Neural progenitor cell (in vitro differentiated cells): ENCODE measurements around the gene KIF1B. TPM values are rescaled to one million over a fixed set of nuclear protein-coding genes. Genes with fewer than 3 reads are reported as not detected.

ENCODE experiments used
- DNase-seq: peaks from one replicate; pipeline ENCODE4 v3.0.0-alpha.2; 2016; ENCODE audit warnings: low spot score
- H2AFZ ChIP-seq: fragments of 200-600 bp; sonication (generic); replicated peaks from 2 replicates; pipeline ENCODE4 v1.6.1; 2016; ENCODE audit warnings: antibody characterized with exemption
- H3F3A ChIP-seq: fragments of 200-600 bp; sonication (generic); 2 replicates; pipeline ENCODE4 v1.6.1; 2016; ENCODE audit warnings: antibody characterized with exemption, low read depth
- H3K27ac ChIP-seq: fragments of 200-600 bp; sonication (generic); 2 replicates; pipeline ENCODE4 v1.5.1; 2016; ENCODE audit warnings: mild to moderate bottlenecking
- H3K27me3 ChIP-seq: fragments of 200-600 bp; sonication (generic); 2 replicates; pipeline ENCODE4 v1.6.1; 2016; ENCODE audit warnings: mild to moderate bottlenecking, moderate library complexity
- H3K36me3 ChIP-seq: fragments of 200-600 bp; sonication (generic); 2 replicates; pipeline ENCODE4 v1.5.1; 2016
- H3K4me1 ChIP-seq: fragments of 200-600 bp; sonication (generic); 2 replicates; pipeline ENCODE4 v1.6.1; 2016; ENCODE audit warnings: mixed run types
- H3K4me2 ChIP-seq: fragments of 200-600 bp; sonication (generic); 2 replicates; pipeline ENCODE4 v1.6.1; 2016
- H3K4me3 ChIP-seq: fragments of 200-600 bp; sonication (generic); 2 replicates; pipeline ENCODE4 v1.5.1; 2016
- H3K79me2 ChIP-seq: fragments of 200-600 bp; sonication (generic); 2 replicates; pipeline ENCODE4 v1.6.1; 2016; ENCODE audit warnings: low read depth
- H3K9ac ChIP-seq: fragments of 200-600 bp; sonication (generic); 2 replicates; pipeline ENCODE4 v1.6.1; 2016
- H3K9me3 ChIP-seq: fragments of 200-600 bp; sonication (generic); 2 replicates; pipeline ENCODE4 v1.5.1; 2016; ENCODE audit warnings: low read depth
- H4K20me1 ChIP-seq: fragments of 200-600 bp; sonication (generic); 2 replicates; pipeline ENCODE4 v1.6.1; 2016; ENCODE audit warnings: low read depth
- H3K27ac Mint-ChIP-seq: 3 replicates; pipeline ENCODE4 v1.8.0; 2021; ENCODE audit warnings: mixed read lengths
- H3K27me3 Mint-ChIP-seq: 2 replicates; pipeline ENCODE4 v1.8.0; 2022; ENCODE audit warnings: low read depth, mild to moderate bottlenecking, inconsistent platforms, moderate library complexity, mixed read lengths; ENCODE audit not compliant: insufficient read depth
- H3K36me3 Mint-ChIP-seq: 3 replicates; pipeline ENCODE4 v1.8.0; 2021; ENCODE audit warnings: mixed read lengths
- H3K4me1 Mint-ChIP-seq: 3 replicates; pipeline ENCODE4 v1.8.0; 2021; ENCODE audit warnings: mixed read lengths
- H3K4me3 Mint-ChIP-seq: 3 replicates; pipeline ENCODE4 v1.8.0; 2021; ENCODE audit warnings: mild to moderate bottlenecking, moderate library complexity, mixed read lengths
- H3K9me3 Mint-ChIP-seq: 3 replicates; pipeline ENCODE4 v1.8.0; 2020; ENCODE audit warnings: mixed read lengths
- EZH2 ChIP-seq: fragments of 200-600 bp; sonication (generic); IDR thresholded peaks from 2 replicates; pipeline ENCODE4 v1.6.1; 2017; ENCODE audit warnings: antibody characterized with exemption, mild to moderate bottlenecking, moderate library complexity
- EZH2phosphoT487 ChIP-seq: fragments of 200-600 bp; sonication (generic); IDR thresholded peaks from 2 replicates; pipeline ENCODE4 v1.6.1; 2017; ENCODE audit warnings: antibody characterized with exemption
- total RNA-seq: library from RNA; depleted of rRNA; stranded (reverse); fragments of >200 nt; gene quantifications from 2 replicates; pipeline ENCODE4 v1.2.3, GENCODE V29; 2015; ENCODE audit warnings: low replicate concordance
- TF ChIP-seq, protein P1 (sequence below): fragments of 200-600 bp; sonication (generic); IDR thresholded peaks from 2 replicates; pipeline ENCODE4 v1.5.1; 2017; ENCODE audit warnings: antibody characterized with exemption, mild to moderate bottlenecking

The KIF1B gene
- total RNA-seq, 1 donor from 2014 or later, result 52.0 TPM

DNA sequence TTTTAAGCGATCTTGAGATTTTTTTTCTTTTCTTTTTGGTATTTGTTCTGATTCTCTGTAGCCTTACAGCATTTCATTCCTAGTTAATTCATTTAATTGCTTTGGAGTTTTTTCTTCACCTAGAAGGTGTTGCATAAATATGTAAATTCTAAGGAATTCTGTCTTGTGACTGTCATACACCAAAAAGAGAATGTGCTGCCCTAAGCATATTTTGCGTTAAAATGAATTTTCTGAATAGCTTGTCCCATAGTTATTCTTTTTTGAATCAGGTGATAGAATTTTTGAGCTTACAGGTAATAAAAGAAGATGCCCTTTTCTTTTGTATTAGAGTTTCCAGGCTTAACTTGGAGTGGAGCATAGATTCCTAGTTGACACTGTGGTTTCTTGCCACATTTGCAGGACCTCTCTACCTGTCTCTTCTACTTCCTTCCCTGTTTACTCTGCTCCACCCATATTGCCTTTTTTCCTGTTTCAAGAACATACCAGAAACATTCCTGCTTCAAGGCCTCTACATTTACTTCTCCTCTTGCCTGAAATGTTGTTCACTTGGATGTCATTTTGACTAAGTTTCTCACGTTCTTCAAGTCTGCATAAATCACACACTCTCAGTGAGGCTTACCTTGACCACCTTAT is 53.2 kb downstream of the KIF1B start:
- no peaks in the 10 kb centered on the region for H3K4me1 ChIP-seq
- H3K27ac ChIP-seq, result no peak overlapping the region
- peaks cover 34% of the 10 kb centered on the region for H3K36me3 Mint-ChIP-seq
- no peak for DNase-seq
- H2AFZ ChIP-seq, result no peak overlapping the region
- no peaks in the 10 kb centered on the region for H3K4me1 Mint-ChIP-seq
- no peaks in the 10 kb centered on the region for H3K9me3 Mint-ChIP-seq
- H3K27me3 ChIP-seq, result no peaks in the 10 kb centered on the region
- no peak overlapping the region for H3K4me3 ChIP-seq
- H3K27ac Mint-ChIP-seq, result no peak overlapping the region
- no peak overlapping the region for H3K9ac ChIP-seq
- no peaks in the 10 kb centered on the region for H3K9me3 ChIP-seq
- no peak overlapping the region for H3K4me2 ChIP-seq
- H3K79me2 ChIP-seq, result peaks cover 5% of the 10 kb centered on the region
- peaks cover 3% of the 10 kb centered on the region for H4K20me1 ChIP-seq
- TF ChIP-seq EZH2 (no peak), EZH2phosphoT487 (no peak)
- TF ChIP-seq, protein P1, sequence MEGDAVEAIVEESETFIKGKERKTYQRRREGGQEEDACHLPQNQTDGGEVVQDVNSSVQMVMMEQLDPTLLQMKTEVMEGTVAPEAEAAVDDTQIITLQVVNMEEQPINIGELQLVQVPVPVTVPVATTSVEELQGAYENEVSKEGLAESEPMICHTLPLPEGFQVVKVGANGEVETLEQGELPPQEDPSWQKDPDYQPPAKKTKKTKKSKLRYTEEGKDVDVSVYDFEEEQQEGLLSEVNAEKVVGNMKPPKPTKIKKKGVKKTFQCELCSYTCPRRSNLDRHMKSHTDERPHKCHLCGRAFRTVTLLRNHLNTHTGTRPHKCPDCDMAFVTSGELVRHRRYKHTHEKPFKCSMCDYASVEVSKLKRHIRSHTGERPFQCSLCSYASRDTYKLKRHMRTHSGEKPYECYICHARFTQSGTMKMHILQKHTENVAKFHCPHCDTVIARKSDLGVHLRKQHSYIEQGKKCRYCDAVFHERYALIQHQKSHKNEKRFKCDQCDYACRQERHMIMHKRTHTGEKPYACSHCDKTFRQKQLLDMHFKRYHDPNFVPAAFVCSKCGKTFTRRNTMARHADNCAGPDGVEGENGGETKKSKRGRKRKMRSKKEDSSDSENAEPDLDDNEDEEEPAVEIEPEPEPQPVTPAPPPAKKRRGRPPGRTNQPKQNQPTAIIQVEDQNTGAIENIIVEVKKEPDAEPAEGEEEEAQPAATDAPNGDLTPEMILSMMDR, result no peak
- H3K36me3 ChIP-seq, result peaks cover 19% of the 10 kb centered on the region
- H3K4me3 Mint-ChIP-seq, result no peak overlapping the region
- peaks cover 17% of the 10 kb centered on the region for H3F3A ChIP-seq
- H3K27me3 Mint-ChIP-seq, result no peaks in the 10 kb centered on the region

- no peaks in the 10 kb centered on the region for H3K9me3 ChIP-seq
- H3K36me3 ChIP-seq, result peaks cover 19% of the 10 kb centered on the region
- no peaks in the 10 kb centered on the region for H3K4me1 Mint-ChIP-seq
- H4K20me1 ChIP-seq, result no peaks in the 10 kb centered on the region
- no peak overlapping the region for H3K4me3 Mint-ChIP-seq
- no peaks in the 10 kb centered on the region for H3K9me3 Mint-ChIP-seq
- peaks cover 12% of the 10 kb centered on the region for H3F3A ChIP-seq
- no peaks in the 10 kb centered on the region for H3K27me3 Mint-ChIP-seq
- H3K27me3 ChIP-seq, result no peaks in the 10 kb centered on the region
- no peak overlapping the region for H3K27ac ChIP-seq
- H3K4me2 ChIP-seq, result no peak overlapping the region
- DNase-seq, result no peak
- no peaks in the 10 kb centered on the region for H3K79me2 ChIP-seq
- H3K36me3 Mint-ChIP-seq, result peaks cover 34% of the 10 kb centered on the region
- H3K4me3 ChIP-seq, result no peak overlapping the region
- H3K9ac ChIP-seq, result no peak overlapping the region
- no peak overlapping the region for H2AFZ ChIP-seq
- TF ChIP-seq, protein P1, result no peak
- TF ChIP-seq EZH2 (no peak), EZH2phosphoT487 (no peak)
- H3K4me1 ChIP-seq, result no peaks in the 10 kb centered on the region
- no peak overlapping the region for H3K27ac Mint-ChIP-seq
These were observed 54.7 kb downstream of the KIF1B start for GRCh38 chr1:10265027-10265426.

DNA sequence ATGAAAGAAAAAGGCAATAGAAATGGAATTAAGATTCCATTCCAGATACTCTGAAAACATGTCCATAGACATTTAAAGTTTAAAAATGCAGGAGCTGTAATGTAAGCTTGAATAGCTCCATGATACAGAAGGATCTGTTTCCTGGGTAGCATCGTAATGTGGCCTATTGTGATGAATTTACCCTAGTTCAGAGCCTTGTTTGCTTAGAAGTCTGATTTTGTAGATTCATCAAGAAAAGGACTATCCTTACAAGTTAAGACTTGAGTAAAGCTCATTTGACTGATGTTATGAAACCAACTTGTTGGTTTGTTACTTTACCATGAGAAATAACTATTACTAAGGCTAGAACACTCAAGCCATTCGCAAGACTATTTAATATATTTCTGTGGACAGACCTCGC is 55.5 kb downstream of the KIF1B start:
- Histone ChIP-seq H3K27ac (peak overlapping the region; percentile 5), H3K4me3 (no peak overlapping the region), H3K27me3 (no peaks in the 10 kb centered on the region), H4K20me1 (no peaks in the 10 kb centered on the region), H3K4me1 (no peaks in the 10 kb centered on the region), H3K4me2 (no peak overlapping the region), H3K9ac (no peak overlapping the region), H3K79me2 (no peaks in the 10 kb centered on the region), H3F3A (peaks cover 12% of the 10 kb centered on the region), H2AFZ (no peak overlapping the region), H3K36me3 (peaks cover 19% of the 10 kb centered on the region), H3K9me3 (no peaks in the 10 kb centered on the region)
- TF ChIP-seq EZH2, result no peak
- TF ChIP-seq, protein P1, result no peak
- TF ChIP-seq EZH2phosphoT487, result no peak
- no peak overlapping the region for H3K27ac Mint-ChIP-seq
- peaks cover 34% of the 10 kb centered on the region for H3K36me3 Mint-ChIP-seq
- H3K4me1 Mint-ChIP-seq, result no peaks in the 10 kb centered on the region
- H3K27me3 Mint-ChIP-seq, result no peaks in the 10 kb centered on the region
- no peak overlapping the region for H3K4me3 Mint-ChIP-seq
- no peaks in the 10 kb centered on the region for H3K9me3 Mint-ChIP-seq
- DNase-seq, result no peak
